GM19023 (cell line): ENCODE data around the gene SLC25A1.
A peak's percentile ranks its signal among the peaks of the same experiment; 100 is the strongest.

Experiments
- ATAC-seq: cut with Tn5 transposase; IDR thresholded peaks from one replicate; pipeline ENCODE4 v1.9.1; 2021; ENCODE audit warnings: mild to moderate bottlenecking, moderate library complexity; ENCODE audit not compliant: unreplicated experiment

Gene SLC25A1

GRCh38 chr22:19178657-19179496 is at the start of gene SLC25A1:
TSS of gene SLC25A1 (minus strand) at chr22:19178736. CDS start at chr22:19178673, 63 bp downstream.
- ATAC-seq = peak; percentile 72

GRCh38 chr22:19228179-19228578 is 49.6 kb upstream of the SLC25A1 start:
- no peak for ATAC-seq

GRCh38 chr22:19226428-19226827 is 47.9 kb upstream of the SLC25A1 start:
- ATAC-seq = no peak

GRCh38 chr22:19225560-19225959 is 47.0 kb upstream of the SLC25A1 start:
- ATAC-seq = no peak

- ATAC-seq = no peak
Observed at GRCh38 chr22:19224985-19225384, 46.4 kb upstream of the SLC25A1 start.

GRCh38 chr22:19224557-19224956 is 46.0 kb upstream of the SLC25A1 start:
- ATAC-seq = no peak

GRCh38 chr22:19223617-19224016 is 45.1 kb upstream of the SLC25A1 start:
- no peak for ATAC-seq

- ATAC-seq = no peak
Observed at GRCh38 chr22:19223110-19223509, 44.6 kb upstream of the SLC25A1 start.

- no peak for ATAC-seq
Observed at GRCh38 chr22:19222242-19223005, 43.9 kb upstream of the SLC25A1 start.

- ATAC-seq = no peak
Observed at GRCh38 chr22:19220867-19221266, 42.3 kb upstream of the SLC25A1 start.

- ATAC-seq = no peak
Observed at GRCh38 chr22:19218541-19219233, 40.2 kb upstream of the SLC25A1 start.

- ATAC-seq = no peak
Observed at GRCh38 chr22:19216579-19216978, 38.0 kb upstream of the SLC25A1 start.

GRCh38 chr22:19215360-19215759 is 36.8 kb upstream of the SLC25A1 start:
- no peak for ATAC-seq

GRCh38 chr22:19214078-19214473 is 35.5 kb upstream of the SLC25A1 start:
- no peak for ATAC-seq

GRCh38 chr22:19213442-19214077 is 35.0 kb upstream of the SLC25A1 start:
- ATAC-seq = no peak

- ATAC-seq = no peak
Observed at GRCh38 chr22:19213001-19213400, 34.5 kb upstream of the SLC25A1 start.

- ATAC-seq = no peak
Observed at GRCh38 chr22:19212302-19212870, 33.9 kb upstream of the SLC25A1 start.

GRCh38 chr22:19210188-19210587 is 31.7 kb upstream of the SLC25A1 start:
- no peak for ATAC-seq

GRCh38 chr22:19208287-19208847 is 29.8 kb upstream of the SLC25A1 start:
- ATAC-seq = no peak

- no peak for ATAC-seq
Observed at GRCh38 chr22:19207884-19208283, 29.3 kb upstream of the SLC25A1 start.
